HG02852 (cell line): ENCODE measurements around the gene SIVA1.

Experiments
- ATAC-seq: cut with Tn5 transposase; IDR thresholded peaks from one replicate; pipeline ENCODE4 v1.9.1; 2021; ENCODE audit warnings: mild to moderate bottlenecking, moderate library complexity; ENCODE audit not compliant: unreplicated experiment

Gene SIVA1

DNA sequence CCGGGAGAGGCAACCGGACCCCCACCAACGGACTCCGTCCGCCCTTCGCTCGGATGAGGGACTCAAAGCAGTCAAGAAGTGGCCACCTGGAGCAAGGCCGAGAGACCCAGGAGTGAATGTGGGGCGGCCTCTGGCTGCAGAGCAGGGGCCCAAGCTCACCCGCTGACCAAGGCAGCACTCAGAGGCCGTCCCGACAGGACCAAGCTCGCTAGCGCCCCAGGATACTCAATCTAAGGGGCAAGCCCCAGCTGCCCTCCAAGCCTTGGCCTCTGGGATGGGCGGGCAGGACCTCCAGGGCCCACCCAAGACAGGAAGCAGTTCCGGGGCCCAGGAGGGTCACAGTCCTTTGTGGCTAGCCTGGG is 41.7 kb downstream of the SIVA1 start:
- no peak for ATAC-seq

DNA sequence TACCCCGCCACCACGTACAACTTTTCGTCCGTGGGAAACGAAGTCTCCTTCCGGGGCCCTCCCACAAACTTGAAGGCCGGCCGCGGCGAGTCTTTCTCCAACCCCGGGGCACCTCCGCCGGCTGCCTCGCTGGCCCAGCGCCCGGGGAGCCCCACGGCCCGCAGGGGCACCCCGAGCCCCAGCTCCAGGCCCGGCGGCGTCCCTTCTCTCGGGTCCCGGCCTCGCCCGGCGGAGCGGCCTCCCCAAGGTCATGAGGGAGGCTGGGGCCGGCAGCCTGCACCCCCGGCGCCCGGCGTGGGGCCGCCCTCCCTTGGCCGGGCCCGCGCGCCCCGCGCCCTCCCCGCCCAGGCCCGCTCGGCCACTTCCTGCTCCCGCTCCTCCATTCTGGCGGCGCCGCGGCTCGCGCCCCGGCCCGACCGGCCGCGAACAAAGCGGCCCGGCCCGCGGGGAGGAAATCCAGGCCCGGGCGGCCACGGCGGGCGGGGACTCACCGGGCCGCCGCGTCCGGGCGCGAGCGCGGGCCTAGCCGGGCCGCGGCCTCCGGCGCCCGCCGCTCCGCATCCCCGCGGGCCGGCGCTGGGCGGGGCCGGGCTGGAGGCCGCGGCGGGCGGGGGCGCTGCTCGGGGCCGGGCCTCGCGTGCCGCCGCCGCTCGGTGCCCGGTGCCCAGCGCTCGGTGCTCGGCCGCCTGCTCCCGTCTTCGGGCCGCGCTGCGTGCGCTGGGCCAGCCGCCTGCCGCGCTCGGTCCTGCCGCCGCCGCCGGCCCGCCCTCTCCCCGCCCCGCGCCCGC is 42.2 kb downstream of the SIVA1 start, which contains the start of gene AKT1:
AKT1 (minus strand) TSS at position 756 of the 788 bp plus-strand sequence. CDS start 3,105 bp downstream, outside the sequence.
- ATAC-seq, result no peak

DNA sequence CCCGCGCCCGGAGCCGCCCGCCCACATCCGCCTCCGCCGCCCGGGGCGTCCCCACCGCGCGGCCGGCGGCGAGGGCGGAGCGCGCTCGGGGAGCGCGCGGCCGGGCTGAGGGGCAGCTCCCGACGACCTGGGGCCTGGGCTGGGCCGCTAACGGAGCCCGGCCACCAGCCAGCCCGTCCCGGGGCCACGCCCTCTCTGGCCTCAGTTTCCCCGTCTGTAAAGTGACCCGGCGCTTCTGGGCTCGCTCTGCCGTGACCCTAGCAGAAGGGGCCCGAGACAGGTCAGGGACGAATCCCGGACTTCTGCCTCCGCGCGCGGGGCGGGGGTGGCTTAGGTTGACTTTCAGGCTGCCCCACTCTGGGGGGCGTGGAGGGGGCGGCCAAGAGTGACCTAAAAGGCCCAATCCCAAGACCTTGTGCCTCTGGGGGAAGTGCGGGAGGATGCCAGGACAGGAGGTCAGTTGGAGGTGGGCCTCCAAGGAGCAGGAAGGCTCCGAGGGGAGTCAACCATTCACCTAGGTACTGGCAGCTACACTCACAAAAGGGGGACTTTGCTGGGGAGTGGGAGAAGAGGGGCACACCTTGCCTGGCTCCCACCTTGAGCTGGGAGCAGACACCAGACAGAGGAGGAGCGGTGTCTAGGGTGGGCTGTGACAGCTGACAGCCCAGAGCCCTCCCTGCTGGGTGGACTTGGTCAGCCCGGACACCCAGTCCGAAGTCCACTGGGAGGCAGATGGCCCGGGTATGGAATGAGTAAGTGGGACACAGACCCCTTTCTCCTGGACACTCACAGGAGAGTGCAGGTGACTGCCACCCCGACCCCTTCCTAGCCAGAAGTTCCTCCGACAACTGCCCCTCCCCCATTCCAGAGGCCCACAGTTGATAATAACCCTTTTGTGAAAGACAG is 43.1 kb downstream of the SIVA1 start:
- no peak for ATAC-seq

DNA sequence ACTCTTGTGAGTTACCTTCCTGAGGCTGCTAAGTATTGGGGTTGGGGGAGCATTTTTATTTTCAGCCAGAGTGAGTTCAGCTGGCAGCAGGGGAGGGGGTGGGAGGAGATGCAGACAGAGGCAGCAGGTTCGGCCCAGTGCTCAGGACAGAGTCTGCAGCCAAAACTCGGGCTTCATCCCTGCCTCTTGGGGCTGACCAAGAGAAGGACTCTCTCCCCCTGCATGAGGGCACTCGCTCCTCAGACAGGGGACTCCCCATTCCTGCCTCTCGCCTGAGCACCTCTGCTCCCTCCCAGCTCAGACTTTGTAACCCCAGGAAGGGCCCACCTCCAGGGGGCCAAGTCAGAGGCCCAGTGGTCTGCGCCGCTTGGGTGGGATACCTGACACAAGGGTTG is 43.7 kb downstream of the SIVA1 start:
- ATAC-seq, result no peak

DNA sequence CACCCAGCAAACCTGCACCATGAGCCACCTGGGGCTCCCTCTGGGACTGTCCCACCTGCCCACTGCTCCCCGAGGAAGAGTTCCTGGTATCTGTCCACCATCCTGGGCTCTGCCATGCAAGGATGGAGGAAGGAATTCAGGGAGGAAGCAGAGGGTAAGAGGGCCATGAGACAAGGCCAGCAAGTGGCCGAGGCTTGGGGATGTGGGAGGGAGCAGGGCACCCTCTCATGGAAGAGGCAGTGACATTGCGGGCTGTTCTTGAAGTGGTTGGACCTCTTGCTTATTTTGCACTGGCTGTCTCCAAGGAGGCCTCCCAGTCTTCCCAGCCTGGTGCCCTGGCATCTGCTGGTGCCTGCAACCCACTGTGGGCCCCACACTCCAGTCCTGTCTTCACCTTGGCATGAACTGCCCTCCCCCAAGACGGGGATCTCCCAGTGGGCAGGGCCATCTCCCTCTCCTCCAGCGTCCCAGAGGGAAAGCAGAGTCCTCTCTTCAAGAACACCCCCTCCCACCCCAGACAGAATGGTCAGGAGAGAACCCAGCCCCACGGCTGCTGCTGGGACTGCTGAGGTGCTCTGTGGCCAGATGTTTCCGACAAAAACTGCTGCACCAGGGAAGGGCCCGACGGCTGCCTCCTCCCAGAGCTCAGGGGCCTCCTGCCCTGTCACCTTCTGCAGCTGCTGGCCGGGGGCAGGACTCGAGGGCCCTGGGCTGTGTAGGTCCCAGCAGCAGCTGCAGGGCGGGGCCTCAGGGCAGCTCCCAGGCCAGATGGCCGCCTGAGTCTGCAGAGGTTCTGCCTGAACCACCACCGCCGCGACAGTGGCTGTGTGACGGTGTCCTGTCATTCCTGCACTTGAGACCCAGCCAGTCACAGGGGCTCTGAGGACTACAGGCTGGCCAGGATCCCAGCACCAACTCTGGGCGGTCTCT is 44.4 kb downstream of the SIVA1 start:
- ATAC-seq, result no peak

DNA sequence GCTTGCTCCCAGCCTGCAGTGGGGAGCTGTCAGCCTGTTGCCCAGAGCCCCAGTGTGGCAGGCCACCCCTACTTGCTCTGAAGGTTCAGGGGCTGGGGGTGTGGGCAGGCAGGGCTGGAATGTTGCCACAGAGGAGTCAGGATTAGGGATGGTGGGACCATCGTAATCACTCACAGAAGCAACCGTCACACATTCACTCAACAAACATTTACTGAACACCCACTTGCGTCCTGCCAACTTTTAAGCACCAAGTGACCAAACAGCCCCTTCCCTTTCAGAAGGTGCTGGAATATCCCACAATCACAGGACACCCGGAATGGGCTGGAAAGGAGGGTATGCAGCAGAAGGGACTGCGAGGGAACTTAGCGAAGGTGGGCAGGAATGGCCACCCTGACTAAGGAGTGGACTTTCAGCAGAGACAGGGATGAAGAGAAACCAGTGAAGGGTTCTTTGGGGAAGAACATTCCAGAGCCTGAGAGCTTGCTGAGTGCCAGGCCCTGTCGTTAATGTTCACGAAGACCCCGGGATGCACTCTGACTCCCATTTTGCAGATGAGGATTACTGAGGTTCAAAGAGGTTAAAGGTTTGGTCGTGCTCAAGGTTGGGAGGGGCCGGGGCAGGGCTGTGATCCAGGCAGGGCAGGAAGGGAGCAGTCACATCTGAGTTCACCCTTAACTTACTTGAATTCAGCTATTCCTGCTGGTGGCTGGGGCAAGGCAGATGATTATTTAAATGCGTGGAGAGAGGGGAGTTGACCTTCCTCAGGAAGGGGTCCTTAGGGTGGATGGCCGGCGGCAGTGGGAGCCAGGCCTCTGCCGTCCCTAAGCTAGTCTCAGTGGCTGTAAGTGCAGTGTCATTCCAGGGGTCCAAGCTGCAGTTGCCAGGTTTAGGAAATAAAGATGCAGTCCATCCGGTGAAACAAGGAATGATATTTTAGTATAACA is 45.6 kb downstream of the SIVA1 start:
- no peak for ATAC-seq

DNA sequence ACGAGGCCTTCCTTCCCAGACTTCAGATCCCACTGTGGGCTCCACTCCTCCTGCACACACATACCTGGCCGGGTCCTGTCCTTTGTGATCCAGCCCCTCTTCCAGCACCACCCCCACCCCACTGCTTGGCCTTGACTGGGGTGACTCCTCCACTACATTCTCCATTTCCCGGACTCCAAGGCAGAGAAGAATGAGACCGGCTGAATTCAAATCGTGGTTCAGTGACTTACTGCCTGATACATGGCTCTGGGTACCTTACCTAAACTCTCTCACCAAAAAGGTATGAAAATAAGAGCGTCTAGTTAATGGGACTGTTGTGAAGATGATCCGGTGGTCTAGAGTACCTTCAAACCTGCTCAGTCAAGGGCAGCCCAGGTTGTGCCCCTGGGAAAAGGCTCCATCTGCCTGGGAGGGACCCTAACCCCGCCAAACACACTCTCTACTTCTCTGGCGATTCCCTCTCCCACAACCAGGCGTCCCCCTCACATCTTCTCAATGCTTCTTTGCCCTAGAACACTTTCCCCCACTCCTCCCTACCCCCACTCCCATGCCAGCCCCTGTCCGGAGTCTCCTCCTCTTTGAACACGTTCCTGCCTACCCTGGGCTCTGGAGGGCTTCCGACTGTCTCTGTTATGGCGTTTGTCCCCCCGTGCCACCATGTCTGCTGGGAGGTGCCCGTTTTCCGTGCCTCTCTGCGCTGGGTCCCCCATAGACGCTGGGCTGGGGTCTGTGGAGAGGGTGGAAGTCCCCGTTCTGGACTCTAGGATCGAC is 46.5 kb downstream of the SIVA1 start:
- ATAC-seq, result no peak

DNA sequence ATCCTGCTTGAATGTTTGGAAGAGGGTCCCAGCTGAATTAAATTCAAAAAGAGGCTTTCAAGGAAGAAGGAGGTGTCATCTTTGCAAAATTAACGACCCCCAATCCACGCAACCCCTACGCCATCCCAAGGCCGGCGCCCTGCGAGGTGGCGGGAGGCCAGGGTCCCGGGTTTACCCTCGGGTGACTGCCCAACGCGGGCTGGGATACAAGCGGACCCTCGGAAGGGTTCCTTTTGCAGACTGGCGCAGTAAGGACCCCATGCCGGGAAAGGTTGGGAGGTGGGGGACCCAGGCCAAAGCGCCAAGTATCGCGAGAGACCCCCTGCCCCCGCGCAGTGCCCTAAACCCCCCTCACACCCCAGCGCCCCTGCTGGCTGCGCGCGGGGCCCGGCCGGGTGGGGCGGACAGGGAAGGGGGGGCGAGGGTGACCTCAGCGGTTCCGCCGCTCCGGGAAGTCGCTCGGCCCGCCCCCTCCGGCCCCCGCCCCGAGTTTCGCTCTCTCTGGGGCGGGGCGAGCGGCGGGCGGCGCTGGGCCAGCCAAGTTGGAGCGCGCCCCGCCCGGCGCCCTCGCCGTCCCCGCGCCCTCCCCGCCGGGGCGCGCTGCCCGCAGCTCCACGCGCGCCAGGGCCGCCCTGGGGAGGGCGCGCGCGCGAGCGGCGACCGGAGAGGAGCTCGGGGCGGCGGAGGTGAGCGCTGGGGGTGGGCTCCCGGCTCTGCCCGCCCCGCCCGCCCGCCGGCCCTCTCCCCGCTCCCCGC is 47.2 kb downstream of the SIVA1 start:
- ATAC-seq, result peak; percentile 55

DNA sequence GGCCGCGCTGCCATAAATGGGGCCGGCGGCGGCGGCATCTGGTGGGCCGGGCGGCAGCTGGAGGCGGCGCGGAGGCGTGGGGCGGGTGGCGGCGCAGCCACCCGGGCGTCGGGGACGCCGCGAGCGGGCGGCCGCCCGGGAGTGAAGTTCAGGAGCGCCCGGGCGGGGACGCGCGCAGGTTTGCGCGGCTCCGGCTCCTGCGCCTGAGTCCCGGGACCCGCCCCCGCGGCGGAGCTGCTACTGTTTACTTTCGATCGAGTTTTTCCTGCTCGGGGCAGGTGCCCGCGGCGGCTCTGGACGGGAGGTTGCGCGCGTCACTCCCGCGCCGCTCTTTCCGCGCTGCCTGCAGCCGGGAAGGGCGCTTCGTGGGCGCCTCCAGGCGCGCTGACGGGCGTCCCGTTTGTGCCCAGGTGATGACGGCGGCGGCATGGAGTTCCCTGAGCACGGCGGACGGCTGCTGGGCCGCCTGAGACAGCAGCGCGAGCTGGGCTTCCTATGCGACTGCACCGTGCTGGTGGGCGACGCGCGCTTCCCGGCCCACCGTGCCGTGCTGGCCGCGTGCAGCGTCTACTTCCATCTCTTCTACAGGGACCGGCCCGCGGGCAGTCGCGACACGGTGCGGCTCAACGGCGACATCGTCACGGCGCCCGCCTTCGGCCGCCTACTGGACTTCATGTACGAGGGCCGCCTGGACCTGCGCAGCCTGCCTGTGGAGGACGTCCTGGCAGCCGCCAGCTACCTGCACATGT is 48.0 kb downstream of the SIVA1 start, which contains the start of gene ZBTB42:
ZBTB42 (plus strand) TSS at position 331 of the 749 bp plus-strand sequence; CDS start at position 428, 97 bp downstream.
- peak; percentile 30 for ATAC-seq

DNA sequence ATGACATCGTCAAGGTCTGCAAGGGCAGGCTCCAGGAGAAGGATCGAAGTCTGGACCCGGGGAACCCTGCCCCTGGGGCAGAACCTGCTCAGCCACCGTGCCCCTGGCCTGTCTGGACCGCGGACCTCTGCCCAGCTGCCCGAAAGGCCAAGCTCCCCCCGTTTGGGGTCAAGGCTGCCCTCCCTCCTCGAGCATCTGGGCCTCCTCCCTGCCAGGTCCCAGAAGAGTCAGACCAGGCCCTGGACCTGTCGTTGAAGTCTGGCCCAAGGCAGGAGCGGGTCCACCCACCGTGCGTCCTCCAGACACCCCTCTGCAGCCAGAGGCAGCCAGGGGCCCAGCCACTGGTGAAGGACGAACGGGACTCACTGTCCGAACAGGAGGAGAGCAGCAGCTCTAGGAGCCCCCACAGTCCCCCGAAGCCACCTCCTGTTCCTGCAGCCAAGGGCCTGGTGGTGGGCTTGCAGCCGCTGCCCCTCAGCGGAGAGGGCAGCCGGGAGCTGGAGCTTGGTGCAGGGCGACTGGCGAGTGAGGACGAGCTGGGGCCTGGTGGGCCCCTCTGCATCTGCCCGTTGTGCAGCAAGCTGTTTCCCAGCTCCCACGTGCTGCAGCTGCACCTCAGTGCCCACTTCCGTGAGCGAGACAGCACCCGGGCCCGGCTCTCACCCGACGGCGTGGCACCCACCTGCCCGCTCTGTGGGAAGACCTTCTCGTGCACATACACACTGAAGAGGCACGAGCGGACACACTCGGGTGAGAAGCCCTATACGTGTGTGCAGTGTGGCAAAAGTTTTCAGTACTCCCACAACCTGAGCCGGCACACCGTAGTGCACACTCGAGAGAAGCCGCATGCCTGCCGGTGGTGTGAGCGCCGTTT is 48.8 kb downstream of the SIVA1 start:
- no peak for ATAC-seq

DNA sequence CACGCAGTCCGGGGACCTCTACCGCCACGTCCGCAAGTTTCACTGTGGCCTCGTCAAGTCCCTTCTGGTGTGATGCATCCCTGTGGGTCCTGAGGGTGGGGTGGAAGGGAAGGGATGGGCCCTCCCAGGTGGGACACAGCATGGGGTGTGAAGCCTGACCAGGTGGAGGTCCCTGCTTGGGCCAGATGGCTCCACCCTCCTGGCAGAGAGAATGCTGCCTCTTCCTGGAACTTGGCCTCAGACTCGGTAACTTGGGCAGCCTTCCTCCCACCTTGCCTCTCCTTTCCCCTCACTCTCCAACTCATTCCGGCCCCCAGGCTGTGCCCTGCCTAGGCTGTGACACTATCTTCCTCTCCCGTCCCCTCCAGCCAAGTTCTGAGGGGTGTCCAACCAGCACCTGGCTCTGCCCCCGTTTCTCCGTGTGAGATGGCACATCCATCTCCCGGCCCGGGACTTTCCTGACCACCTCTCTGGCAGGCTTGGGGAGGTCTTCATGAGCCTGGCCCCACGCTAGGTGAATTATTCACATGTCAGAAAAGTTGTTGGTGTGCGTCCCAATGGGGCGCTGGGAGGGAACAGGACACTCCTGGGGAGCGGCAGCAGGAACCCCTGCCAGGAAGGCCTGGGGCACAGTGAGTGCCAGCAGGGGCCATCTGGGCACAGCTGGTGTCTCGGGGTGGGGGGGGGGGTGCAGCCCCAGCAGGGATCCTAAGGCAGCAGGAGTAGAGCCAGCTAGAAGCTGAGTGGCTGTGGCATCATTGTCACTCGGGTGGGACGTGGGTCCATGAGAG is 49.6 kb downstream of the SIVA1 start:
- ATAC-seq, result no peak

DNA sequence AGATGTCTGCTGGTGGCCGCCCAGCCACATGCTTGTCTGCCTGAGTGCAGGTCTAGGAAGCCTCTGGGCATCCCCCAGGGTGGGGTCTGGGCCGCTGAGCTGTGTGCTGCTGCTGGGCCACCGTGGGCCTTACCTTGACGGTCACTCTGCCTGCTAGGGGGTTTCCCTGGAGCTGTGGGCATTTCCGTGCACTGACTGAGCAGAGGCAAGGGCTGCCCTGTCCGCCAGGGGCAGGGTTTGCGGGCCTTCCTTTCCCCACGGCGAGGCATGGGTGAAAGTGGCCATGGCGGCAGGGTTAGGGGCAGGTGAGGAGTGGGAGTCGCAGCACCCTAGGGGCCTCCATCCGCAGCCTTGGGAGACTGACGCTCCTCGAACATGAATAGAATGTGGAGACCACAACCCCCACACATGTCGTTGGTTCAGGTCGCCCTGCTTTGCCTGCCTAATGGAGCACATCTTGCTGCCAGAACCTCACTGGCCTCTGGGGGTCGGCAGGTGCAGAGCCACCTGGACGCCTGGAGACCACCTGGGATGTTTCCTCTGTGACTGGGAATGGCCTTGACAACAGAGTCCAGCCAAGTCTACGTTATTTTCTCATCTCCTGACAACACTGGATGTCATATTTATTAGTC is 50.4 kb downstream of the SIVA1 start:
- no peak for ATAC-seq

DNA sequence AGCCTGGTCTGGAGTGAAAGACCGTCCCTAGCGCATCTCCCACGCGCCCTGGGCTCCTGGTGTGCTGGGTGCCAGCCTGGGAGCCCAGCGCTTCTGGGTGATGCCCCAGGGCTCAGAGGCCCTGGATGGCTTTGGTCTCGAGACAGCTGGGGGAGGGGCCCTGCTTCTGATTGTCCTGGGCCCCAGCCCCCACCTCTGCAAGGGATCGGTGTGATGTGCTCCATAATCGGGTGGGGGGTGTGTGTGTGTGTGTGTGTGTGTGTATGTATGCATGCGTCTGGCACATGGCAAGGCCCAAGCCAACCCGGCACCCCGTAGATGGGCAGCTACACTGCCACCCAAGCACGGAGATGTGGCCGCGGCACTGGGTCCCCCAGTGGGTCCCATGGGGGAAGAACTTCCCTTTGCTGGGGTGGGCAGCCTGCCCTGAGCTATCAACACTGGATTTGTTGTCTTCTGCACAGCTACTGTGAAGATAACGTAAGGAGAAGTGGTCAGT is 51.0 kb downstream of the SIVA1 start:
- no peak for ATAC-seq

DNA sequence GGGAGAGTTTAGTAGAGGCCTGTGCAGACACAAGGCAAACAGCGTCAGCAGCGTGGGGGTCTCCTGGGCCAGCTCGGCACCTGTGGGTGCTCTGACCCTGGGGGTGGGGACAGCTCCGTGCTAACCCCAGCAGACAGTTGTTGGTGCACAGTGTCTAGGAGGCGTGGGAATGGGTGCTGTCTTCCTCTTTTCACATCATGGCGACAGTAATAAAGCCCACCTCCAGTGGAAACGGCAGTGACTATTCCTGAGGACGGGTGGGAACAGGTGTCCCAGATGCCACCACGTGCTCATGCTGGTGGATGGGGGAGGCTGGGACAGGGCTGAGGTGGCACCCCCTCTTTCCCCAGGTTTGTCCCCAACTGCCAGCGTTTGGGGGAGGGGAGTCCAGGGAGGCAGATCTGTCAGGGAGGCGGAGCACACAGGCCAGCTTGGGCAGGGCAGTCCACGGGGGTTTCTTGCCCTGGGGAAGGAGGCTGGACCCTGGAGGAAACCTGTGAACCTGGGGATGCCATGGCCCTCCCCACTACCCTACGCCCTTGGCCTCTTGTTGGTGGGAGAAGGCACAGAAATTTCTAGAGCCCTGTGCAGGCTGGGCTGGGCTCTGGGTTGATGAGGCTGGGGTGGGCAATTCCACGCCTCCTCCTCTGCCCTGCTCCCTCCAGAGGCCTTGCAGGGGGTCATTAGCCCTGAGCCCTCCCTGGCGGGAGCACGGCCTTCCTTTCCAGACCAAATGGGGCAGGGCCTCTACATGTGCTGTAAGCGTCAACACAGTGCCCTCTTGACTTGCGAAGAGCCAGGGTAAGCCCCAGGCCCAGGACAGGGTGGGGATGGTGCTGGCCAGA is 51.8 kb downstream of the SIVA1 start:
- ATAC-seq, result no peak
